Endodermal cell (in vitro differentiated cells): ENCODE data around the gene LRRC28. TPM values are rescaled to one million over a fixed set of nuclear protein-coding genes. Genes with fewer than 3 reads are reported as not detected.

Experiments used
- DNase-seq: peaks from one replicate; pipeline ENCODE4 v3.0.0-alpha.2; 2017
- H3K27ac ChIP-seq: 2 replicates; pipeline ENCODE4 v1.5.1; 2013; ENCODE audit warnings: mild to moderate bottlenecking, low read depth, low read length, moderate library complexity
- H3K27me3 ChIP-seq: 2 replicates; pipeline ENCODE4 v1.6.1; 2013; ENCODE audit warnings: mild to moderate bottlenecking, low read length, moderate library complexity; ENCODE audit not compliant: insufficient read depth, control insufficient read depth, poor library complexity, severe bottlenecking
- H3K36me3 ChIP-seq: 2 replicates; pipeline ENCODE4 v1.7.0; 2013; ENCODE audit warnings: mild to moderate bottlenecking, low read length, moderate library complexity; ENCODE audit not compliant: control insufficient read depth, insufficient read depth
- H3K4me1 ChIP-seq: one replicate; pipeline ENCODE4 v1.7.0; 2013; ENCODE audit warnings: low read length; ENCODE audit not compliant: control insufficient read depth, insufficient read depth
- H3K4me3 ChIP-seq: 2 replicates; pipeline ENCODE4 v1.5.1; 2013; ENCODE audit warnings: mild to moderate bottlenecking, low read length, moderate library complexity
- H3K9ac ChIP-seq: 2 replicates; pipeline ENCODE4 v1.6.1; 2013; ENCODE audit warnings: mild to moderate bottlenecking, low read length, moderate library complexity; ENCODE audit not compliant: poor library complexity, severe bottlenecking; ENCODE audit errors: extremely low read depth
- H3K9me3 ChIP-seq: 2 replicates; pipeline ENCODE4 v1.6.1; 2013; ENCODE audit warnings: mild to moderate bottlenecking, low read length, moderate library complexity; ENCODE audit not compliant: control insufficient read depth
- H3K27ac Mint-ChIP-seq: 2 replicates; pipeline ENCODE4 v1.8.0; 2020; ENCODE audit warnings: mixed read lengths
- H3K27me3 Mint-ChIP-seq: 2 replicates; pipeline ENCODE4 v1.8.0; 2021; ENCODE audit warnings: mild to moderate bottlenecking, mixed read lengths; ENCODE audit not compliant: insufficient read depth
- H3K36me3 Mint-ChIP-seq: 2 replicates; pipeline ENCODE4 v1.8.0; 2020; ENCODE audit warnings: low read depth, mixed read lengths
- H3K4me1 Mint-ChIP-seq: 2 replicates; pipeline ENCODE4 v1.8.0; 2020; ENCODE audit warnings: mixed read lengths
- H3K4me3 Mint-ChIP-seq: 2 replicates; pipeline ENCODE4 v1.8.0; 2020; ENCODE audit warnings: mild to moderate bottlenecking, moderate library complexity, mixed read lengths
- H3K9me3 Mint-ChIP-seq: 2 replicates; pipeline ENCODE4 v1.8.0; 2020; ENCODE audit warnings: mild to moderate bottlenecking, mixed read lengths
- WGBS, 2 experiments: methylation state at CpG; one replicate each; pipeline versions ENCODE4 v1.1.5 to v1.1.7; 2013; ENCODE audit warnings: missing lambda C conversion rate in 2 of 2, mixed read lengths in 1 of 2; ENCODE audit not compliant: insufficient coverage in 1 of 2, insufficient read length in 1 of 2; 5-methylcytosine and 5-hydroxymethylcytosine counted together
- total RNA-seq, 2 donors: library from RNA; stranded (reverse); fragmentation: NEBNext Ultra II Directional in 1 of 2; extraction: Animal tissue kit (Norgen Biotek cat#: 25700) in 1 of 2; gene quantifications; 2 replicates in 1 of 2; 3 replicates in 1 of 2; pipeline ENCODE4 v1.2.1, GENCODE V29; 2021
- TF ChIP-seq, protein P1 (sequence below): fragments of 200-600 bp; sonication (generic); conservative IDR thresholded peaks from 2 replicates; pipeline ENCODE4 v1.5.0; 2021; ENCODE audit warnings: antibody characterized with exemption, mild to moderate bottlenecking

LRRC28 gene
- total RNA-seq, 2 donors from 2014 or later = 26.1 to 35.5 TPM

GRCh38 chr15:99322643-99323405, 71.5 kb downstream of the LRRC28 start:
- H3K4me3 Mint-ChIP-seq = no peak overlapping the region
- no peak for DNase-seq

GRCh38 chr15:99324082-99324620, 72.9 kb downstream of the LRRC28 start:
- DNase-seq = no peak
- no peaks in the 10 kb centered on the region for H3K36me3 ChIP-seq
- H3K9me3 ChIP-seq = no peaks in the 10 kb centered on the region
- H3K4me1 Mint-ChIP-seq = no peaks in the 10 kb centered on the region
- 93 to 97% methylated on average over 7 to 9 of the region's 9 CpGs for WGBS, 2 experiments
- no peaks in the 10 kb centered on the region for H3K27me3 ChIP-seq
- H3K27me3 Mint-ChIP-seq = no peaks in the 10 kb centered on the region
- H3K4me3 ChIP-seq = no peak overlapping the region
- TF ChIP-seq, protein P1, sequence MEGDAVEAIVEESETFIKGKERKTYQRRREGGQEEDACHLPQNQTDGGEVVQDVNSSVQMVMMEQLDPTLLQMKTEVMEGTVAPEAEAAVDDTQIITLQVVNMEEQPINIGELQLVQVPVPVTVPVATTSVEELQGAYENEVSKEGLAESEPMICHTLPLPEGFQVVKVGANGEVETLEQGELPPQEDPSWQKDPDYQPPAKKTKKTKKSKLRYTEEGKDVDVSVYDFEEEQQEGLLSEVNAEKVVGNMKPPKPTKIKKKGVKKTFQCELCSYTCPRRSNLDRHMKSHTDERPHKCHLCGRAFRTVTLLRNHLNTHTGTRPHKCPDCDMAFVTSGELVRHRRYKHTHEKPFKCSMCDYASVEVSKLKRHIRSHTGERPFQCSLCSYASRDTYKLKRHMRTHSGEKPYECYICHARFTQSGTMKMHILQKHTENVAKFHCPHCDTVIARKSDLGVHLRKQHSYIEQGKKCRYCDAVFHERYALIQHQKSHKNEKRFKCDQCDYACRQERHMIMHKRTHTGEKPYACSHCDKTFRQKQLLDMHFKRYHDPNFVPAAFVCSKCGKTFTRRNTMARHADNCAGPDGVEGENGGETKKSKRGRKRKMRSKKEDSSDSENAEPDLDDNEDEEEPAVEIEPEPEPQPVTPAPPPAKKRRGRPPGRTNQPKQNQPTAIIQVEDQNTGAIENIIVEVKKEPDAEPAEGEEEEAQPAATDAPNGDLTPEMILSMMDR = no peak
- no peak overlapping the region for H3K27ac Mint-ChIP-seq
- no peak overlapping the region for H3K27ac ChIP-seq
- H3K4me1 ChIP-seq = no peaks in the 10 kb centered on the region
- no peaks in the 10 kb centered on the region for H3K36me3 Mint-ChIP-seq
- no peak overlapping the region for H3K9ac ChIP-seq
- H3K9me3 Mint-ChIP-seq = no peaks in the 10 kb centered on the region
- no peak overlapping the region for H3K4me3 Mint-ChIP-seq

More at GRCh38 chr15:99322643-99323405, 71.5 kb downstream of the LRRC28 start:
- Mint-ChIP-seq H3K4me1 (no peaks in the 10 kb centered on the region), H3K36me3 (no peaks in the 10 kb centered on the region), H3K27me3 (no peaks in the 10 kb centered on the region), H3K9me3 (no peaks in the 10 kb centered on the region), H3K27ac (no peak overlapping the region)
- H3K27me3 ChIP-seq = no peaks in the 10 kb centered on the region
- H3K36me3 ChIP-seq = no peaks in the 10 kb centered on the region
- TF ChIP-seq, protein P1 = no peak
- H3K4me3 ChIP-seq = no peak overlapping the region
- no peak overlapping the region for H3K9ac ChIP-seq
- no peaks in the 10 kb centered on the region for H3K9me3 ChIP-seq
- WGBS, 2 experiments = 87% methylated on average over 2 of the region's 2 CpGs; no CpG with 5 or more reads in 1 of the 2 experiments
- H3K27ac ChIP-seq = no peak overlapping the region
- no peaks in the 10 kb centered on the region for H3K4me1 ChIP-seq

GRCh38 chr15:99324700-99325099, 73.4 kb downstream of the LRRC28 start:
- H3K4me1 Mint-ChIP-seq = no peaks in the 10 kb centered on the region
- H3K9me3 Mint-ChIP-seq = no peaks in the 10 kb centered on the region
- TF ChIP-seq, protein P1 = no peak
- no peak overlapping the region for H3K27ac ChIP-seq
- no peak overlapping the region for H3K4me3 ChIP-seq
- H3K27ac Mint-ChIP-seq = no peak overlapping the region
- no peaks in the 10 kb centered on the region for H3K36me3 Mint-ChIP-seq
- no peaks in the 10 kb centered on the region for H3K36me3 ChIP-seq
- H3K4me3 Mint-ChIP-seq = no peak overlapping the region
- no peak for DNase-seq
- H3K27me3 ChIP-seq = no peaks in the 10 kb centered on the region
- H3K9me3 ChIP-seq = no peaks in the 10 kb centered on the region
- H3K4me1 ChIP-seq = no peaks in the 10 kb centered on the region
- H3K27me3 Mint-ChIP-seq = no peaks in the 10 kb centered on the region
- H3K9ac ChIP-seq = no peak overlapping the region
- WGBS, 2 experiments = 100% methylated on average over 1 of the region's 1 CpG; no CpG with 5 or more reads in 1 of the 2 experiments
